ENCODE measurements around the gene AHSA1.

GRCh38 chr14:77457522-77458248 is at the start of gene AHSA1, which contains the start of gene VIPAS39:
- peak; percentile 91 for TF ChIP-seq CREB1 (IDR thresholded peaks at IDR 0.05)
- TF ChIP-seq KDM5A (IDR thresholded peaks at IDR 0.05; ENCODE audit: low read length), result peak; percentile 30; the same call in 1 of the 2 replicates
- TF ChIP-seq, protein P1, sequence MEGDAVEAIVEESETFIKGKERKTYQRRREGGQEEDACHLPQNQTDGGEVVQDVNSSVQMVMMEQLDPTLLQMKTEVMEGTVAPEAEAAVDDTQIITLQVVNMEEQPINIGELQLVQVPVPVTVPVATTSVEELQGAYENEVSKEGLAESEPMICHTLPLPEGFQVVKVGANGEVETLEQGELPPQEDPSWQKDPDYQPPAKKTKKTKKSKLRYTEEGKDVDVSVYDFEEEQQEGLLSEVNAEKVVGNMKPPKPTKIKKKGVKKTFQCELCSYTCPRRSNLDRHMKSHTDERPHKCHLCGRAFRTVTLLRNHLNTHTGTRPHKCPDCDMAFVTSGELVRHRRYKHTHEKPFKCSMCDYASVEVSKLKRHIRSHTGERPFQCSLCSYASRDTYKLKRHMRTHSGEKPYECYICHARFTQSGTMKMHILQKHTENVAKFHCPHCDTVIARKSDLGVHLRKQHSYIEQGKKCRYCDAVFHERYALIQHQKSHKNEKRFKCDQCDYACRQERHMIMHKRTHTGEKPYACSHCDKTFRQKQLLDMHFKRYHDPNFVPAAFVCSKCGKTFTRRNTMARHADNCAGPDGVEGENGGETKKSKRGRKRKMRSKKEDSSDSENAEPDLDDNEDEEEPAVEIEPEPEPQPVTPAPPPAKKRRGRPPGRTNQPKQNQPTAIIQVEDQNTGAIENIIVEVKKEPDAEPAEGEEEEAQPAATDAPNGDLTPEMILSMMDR (IDR thresholded peaks at IDR 0.05; ENCODE audit: control extremely low read depth in 1 of 3, insufficient read depth in 1 of 3, low read depth in 1 of 3, low read length in 3 of 3), result no peak
- no peak for TF ChIP-seq USF2 (IDR thresholded peaks at IDR 0.05; ENCODE audit: low read length)
- 0 out of 2 replicates have a peak, but pooled peaks have one; percentile 10 for TF ChIP-seq MAX (IDR thresholded peaks at IDR 0.05)
- no peak for TF ChIP-seq EZH2 (IDR thresholded peaks at IDR 0.05; ENCODE audit: low read depth, low read length, severe bottlenecking)

Measured in H1 (cell line).